Neural progenitor cell (in vitro differentiated cells): ENCODE results near the gene TIMM8B.

Experiments used
- CTCF ChIP-seq: fragments of 200-600 bp; sonication (generic); IDR thresholded peaks from 2 replicates; pipeline ENCODE4 v1.5.1; 2017; ENCODE audit warnings: antibody characterized with exemption, mild to moderate bottlenecking
- EZH2 ChIP-seq: fragments of 200-600 bp; sonication (generic); IDR thresholded peaks from 2 replicates; pipeline ENCODE4 v1.6.1; 2017; ENCODE audit warnings: antibody characterized with exemption, mild to moderate bottlenecking, moderate library complexity

GRCh38 chr11:112128483-112129121 is 42.0 kb upstream of the TIMM8B start:
- TF ChIP-seq CTCF, result no peak
- TF ChIP-seq EZH2, result no peak
